Limb (tissue), 2 donors: ENCODE measurements around the gene ALCAM.
A peak's percentile ranks its signal among the peaks of the same experiment; 100 is the strongest.

ENCODE experiments used
- DNase-seq, 2 donors: peaks; one replicate each; pipeline ENCODE4 v3.0.0-alpha.2; 2016; ENCODE audit errors: extremely low spot score in 2 of 2

The ALCAM gene

DNA sequence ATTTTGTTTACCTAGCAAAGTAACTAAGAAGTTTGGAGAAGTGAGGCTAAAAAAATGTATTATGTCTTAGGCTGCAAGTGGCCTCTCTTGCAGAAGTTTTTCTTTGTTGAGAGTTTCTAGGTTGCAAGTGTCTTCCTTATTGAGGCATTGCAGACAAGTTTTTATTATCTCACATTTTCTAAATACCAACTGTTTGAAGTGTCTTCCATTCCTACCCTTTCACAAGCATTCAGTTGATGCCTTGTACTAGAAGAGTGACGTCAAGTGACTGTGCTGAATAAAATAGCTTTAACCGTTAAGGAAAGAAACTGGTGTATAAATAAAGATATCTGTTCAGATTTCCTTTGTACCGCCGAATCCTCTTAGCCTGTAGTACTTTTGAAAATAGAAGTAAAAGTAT is 123.3 kb downstream of the ALCAM start:
- DNase-seq = no peak

DNA sequence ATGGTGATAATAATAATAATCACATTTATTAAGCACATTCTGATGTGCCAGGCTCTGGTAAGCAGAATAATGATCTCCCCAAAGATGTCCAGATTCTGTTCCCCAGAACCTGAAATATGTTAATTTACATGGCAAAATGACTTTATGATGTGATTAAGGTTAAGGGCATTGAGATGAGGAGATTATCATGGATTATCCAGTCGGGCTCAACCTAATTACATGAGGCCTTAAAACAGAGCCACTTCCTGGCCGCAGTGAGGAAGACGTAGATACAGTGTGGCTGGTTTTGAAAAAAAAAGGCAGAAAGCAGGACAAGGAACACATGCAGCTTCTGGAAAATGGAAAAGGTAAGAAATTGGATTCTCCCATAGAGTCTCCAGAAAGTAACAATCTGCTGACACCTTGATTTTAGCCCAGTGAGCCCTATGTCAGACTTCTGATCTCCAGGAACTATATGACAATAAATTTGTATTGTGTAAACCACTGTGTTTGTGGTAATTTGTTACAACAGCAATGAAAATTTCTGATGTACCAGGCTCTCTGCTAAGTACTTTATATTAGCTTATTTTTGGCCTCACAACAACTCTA is 126.7 kb downstream of the ALCAM start:
- no peak for DNase-seq

DNA sequence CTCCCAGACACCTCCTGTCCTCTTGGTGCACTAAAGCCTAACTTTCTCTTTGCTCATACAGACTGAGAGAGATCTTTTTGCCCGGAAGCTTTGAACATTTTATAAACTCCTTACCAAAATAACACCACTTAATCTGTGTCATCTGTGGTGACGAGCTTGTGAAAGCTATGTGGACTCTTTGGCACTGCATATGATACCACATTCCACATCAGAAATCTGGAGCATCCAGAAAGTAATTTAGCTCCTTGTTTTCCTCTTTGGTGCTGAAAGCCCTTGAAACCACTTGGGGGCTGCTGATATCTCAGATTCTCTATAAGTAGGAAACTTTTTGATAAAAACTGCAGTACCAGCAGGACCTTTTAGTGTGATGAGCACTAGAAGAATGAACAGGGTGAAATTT is 128.3 kb downstream of the ALCAM start:
- no peak for DNase-seq

- no peak for DNase-seq
These were observed 129.6 kb downstream of the ALCAM start for GRCh38 chr3:105496343-105496742.

DNA sequence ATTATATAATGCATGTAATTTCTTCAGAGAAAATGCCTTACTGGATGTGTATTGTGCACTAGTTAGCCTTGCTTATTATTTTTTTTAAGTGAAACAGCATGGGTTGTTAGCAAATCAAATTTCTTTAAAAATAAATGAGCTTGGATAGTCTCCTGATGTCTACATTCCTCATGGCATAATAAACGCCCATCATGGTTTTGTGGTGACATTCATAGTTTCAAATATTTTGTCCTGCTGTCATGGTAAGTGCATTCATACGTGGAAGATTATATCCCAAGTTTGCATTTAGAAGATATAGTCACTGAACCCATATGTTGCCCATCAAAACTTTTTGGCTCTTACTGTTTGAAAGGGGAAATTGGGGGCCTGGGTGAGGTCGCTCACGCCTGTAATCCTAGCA is 130.7 kb downstream of the ALCAM start:
- no peak for DNase-seq

- DNase-seq = no peak
These were observed 133.3 kb downstream of the ALCAM start for GRCh38 chr3:105499961-105500360.

GRCh38 chr3:105502333-105502732 is 135.6 kb downstream of the ALCAM start:
- DNase-seq = no peak

GRCh38 chr3:105503191-105503593 is 136.5 kb downstream of the ALCAM start:
- DNase-seq = no peak

DNA sequence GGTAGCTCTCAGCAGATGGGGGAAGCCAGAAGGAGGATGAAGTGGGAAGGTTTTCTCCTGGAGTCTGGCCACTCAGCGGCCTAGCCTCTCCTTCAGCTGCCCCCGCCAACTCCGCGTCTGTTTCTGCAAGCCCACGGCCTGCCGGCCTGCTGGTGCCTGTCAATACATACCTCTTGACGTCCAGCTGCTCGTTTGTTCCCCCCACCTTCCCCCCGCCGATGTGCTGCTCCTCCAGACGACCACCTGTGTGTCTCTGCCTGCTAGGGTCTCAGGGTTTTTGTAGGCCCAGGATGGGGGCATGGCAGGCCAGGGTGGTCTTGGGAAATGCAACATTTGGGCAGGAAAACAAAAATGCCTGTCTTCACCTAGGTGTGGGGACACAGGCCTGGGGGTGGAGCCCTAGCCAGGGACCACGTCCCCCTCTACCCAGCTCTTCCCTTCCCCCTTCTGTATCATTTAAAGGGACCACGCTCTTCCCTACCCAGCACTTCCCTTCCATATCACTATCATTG is 137.8 kb downstream of the ALCAM start:
- DNase-seq = no peak

- no peak for DNase-seq
These were observed 138.5 kb downstream of the ALCAM start for GRCh38 chr3:105505170-105505569.

GRCh38 chr3:105511031-105511430 is 144.3 kb downstream of the ALCAM start:
- no peak for DNase-seq

GRCh38 chr3:105512061-105512460 is 145.4 kb downstream of the ALCAM start:
- no peak for DNase-seq

DNA sequence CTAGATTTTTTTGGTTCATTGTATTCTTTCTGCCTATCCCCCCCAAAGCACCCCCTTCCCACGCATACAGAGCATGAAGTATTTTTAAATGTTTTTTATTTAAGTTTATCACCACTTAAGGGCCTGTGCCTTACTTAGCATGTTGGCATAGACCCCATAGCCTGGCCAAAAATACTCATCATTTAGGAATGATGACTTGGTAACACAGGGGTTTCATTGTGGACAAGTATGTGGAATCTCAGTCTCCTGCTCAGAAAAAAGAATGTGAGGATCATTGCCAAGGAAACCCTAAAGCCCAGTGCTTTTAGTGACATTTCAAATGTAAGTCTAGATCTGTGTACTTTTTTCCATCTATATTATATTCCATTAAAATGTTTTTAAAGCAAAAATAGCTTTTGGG is 146.3 kb downstream of the ALCAM start:
- DNase-seq = no peak

DNA sequence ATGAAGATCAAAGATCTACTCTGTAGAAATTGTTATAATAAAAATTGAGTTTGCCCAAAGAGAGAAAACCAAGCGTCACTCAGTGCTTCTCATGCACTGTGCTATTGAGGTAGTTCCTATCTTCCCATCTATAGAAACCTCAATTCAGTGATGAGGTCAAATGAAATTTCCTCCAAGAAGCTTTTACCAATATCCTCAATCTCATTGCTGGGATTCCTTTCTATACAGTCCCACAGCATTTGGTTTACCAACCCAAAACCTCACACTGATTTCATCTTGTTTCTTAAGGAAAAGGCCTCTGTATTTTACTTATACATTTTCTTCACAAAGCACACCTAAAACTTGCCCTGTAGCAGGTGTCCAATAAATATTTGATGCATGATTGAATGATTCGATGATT is 147.2 kb downstream of the ALCAM start:
- DNase-seq = no peak

DNA sequence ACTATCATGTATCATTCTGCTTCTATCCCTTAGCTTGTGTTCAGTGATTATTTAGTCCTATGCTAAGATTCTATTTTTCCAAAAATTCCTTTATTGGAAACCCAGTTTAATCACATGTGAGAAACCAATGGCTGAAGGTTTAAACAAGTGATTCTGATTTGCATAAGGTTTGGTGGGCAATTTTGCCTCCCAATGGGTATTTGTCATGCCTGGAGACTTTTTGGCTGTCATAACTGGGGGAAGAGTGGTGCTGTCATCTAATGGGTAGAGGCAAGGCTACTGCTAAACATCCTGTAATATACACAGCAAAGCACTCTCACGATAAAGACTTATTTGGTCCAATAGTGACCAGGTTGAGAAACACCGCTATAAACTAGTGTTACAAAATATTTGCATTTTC is 148.7 kb downstream of the ALCAM start:
- DNase-seq = no peak

- DNase-seq = no peak
These were observed 150.3 kb downstream of the ALCAM start for GRCh38 chr3:105516972-105517371.

DNA sequence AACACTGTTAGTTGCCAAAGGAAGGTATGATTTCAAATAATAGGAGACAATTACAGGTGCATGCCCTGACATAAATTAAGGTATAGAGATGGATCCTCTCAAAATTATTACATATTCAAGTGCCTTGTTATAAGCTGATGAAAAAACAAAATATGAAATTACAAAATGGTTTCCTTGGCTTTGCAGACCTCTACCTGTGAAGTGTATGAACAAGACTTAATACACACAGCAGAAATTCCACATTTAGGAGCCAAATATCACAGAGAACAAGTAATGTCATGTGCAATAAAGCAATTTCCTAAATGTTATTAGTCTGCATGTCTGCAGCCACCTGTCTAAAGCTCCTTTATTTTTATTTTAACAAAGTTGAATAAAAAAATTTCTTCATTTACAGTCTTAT is 151.5 kb downstream of the ALCAM start:
- DNase-seq = no peak

GRCh38 chr3:105518806-105519418 is 152.2 kb downstream of the ALCAM start:
- peak in 1 of 2 donors; percentile 45 for DNase-seq

- DNase-seq = no peak
These were observed 155.1 kb downstream of the ALCAM start for GRCh38 chr3:105521770-105522169.

DNA sequence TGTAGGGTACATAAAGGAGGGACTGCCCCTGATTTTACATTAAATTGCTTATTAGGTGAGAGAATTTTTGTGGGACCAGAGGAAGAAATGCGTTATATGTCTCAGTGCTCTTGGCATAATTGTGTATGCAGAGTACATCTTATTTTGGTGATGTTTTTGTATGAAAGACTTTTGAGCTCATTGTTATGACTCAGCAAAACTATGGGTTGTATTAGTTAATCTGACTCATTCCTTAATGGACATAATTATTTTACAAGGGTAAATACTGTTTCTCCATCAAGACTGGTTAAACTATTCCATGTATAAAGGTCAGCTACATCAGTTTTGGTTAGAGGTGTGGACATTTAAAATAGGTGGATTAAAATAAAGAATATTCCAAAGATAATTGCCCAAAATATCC is 156.8 kb downstream of the ALCAM start:
- DNase-seq = no peak

DNA sequence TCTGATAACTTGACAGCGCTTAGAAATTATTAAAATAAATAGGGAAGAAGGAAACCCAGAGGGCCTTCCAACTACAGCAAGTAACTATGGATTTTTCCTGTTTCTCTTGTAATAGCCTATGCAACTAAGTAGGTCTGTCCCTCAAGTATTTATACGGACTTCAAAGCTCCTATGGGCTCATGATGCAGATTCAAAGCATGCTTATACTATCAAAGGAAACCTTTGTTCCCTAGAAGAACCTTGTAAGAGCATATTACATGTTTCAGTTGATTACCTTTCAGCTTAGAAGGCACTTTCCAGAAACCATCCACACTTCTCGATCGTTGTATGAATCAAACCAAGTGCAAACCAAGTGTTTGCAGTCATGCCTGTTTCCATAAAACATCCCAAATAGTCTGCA is 158.8 kb downstream of the ALCAM start:
- DNase-seq = no peak

DNA sequence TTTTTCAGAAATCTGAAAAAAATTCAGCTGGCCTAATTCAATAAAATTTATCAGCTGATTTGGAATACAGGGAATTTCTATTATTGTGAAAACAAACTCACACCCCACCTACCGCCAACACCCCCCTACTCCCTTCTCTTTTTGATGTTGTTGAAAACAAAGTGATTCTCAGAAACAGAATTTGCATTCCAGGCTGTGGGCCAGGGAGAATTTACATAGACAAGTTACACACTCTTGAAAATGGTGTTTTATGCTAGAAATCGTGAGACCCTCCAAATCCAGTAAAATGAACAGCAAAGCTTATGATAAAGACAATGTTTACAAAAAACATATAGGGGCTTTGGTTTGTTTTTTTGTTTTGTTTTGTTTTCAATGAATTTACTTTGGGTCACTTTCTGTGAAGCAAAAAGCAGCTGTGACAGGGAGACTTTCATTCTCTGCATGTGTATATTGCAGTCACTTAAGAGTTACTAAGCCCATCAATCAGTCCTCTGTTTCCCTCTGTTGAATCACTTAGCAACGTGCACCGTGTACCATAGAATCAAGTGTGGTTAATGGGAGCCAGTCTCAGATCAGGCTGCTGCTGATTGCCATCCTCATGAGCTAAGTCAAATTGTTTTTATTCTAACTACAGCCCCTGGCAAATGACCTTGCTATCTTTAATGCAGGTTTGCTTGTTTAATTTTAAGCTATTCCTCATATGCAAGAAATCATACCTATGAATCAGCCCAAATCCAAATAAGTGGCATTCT is 159.8 kb downstream of the ALCAM start:
- DNase-seq = no peak

- DNase-seq = no peak
These were observed 160.8 kb downstream of the ALCAM start for GRCh38 chr3:105527535-105527934.
